ENCODE data around the gene CNDP2.

DNA sequence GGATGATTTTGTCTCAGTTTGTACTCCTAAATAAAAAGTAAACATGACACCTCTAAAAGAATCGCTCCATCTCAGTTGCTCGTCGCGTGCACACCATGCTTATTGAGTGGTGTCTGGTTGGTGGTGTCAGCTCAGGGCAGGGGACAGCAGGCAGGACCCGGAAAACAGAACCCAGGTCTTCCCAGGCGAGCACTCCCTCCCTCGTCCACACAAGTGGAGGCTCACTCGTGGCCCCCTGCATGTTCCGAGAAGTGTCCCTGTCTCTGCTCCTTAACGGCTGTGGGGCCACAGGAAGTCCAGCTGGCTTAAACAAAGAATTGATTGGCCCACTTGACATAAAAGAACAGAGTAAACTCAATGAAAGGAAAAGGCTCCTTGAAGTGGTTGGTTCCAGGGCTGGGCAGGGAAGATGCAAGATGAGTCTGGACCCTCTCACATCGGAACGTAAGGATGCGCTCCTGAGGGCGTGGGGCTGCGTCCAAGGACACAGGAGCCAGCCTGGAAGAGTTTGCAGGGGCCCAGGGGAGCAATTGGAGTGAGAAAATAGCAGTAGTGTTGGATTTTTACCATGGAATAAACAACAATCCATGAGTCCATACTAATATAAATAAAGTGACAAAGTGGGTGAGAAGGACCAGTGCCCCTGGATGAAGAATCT lies 25.0 kb downstream of the CNDP2 start:
- TF ChIP-seq, protein P1, sequence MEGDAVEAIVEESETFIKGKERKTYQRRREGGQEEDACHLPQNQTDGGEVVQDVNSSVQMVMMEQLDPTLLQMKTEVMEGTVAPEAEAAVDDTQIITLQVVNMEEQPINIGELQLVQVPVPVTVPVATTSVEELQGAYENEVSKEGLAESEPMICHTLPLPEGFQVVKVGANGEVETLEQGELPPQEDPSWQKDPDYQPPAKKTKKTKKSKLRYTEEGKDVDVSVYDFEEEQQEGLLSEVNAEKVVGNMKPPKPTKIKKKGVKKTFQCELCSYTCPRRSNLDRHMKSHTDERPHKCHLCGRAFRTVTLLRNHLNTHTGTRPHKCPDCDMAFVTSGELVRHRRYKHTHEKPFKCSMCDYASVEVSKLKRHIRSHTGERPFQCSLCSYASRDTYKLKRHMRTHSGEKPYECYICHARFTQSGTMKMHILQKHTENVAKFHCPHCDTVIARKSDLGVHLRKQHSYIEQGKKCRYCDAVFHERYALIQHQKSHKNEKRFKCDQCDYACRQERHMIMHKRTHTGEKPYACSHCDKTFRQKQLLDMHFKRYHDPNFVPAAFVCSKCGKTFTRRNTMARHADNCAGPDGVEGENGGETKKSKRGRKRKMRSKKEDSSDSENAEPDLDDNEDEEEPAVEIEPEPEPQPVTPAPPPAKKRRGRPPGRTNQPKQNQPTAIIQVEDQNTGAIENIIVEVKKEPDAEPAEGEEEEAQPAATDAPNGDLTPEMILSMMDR (conservative IDR thresholded peaks at IDR 0.05; ENCODE audit: low read depth, low read length): no peak
- TF ChIP-seq EZH2 (IDR thresholded peaks at IDR 0.05; ENCODE audit: borderline replicate concordance, low read depth, low read length, poor library complexity, severe bottlenecking): no peak

Data from A673 (cell line).